HG03045 (cell line): ENCODE data around the gene AMN1.
"Not testable (repeated sequence)": the region's sequence is repeated elsewhere in the genome, so short reads cannot be mapped to it uniquely, and the experiment has no call there.

Experiments
- ATAC-seq: cut with Tn5 transposase; IDR thresholded peaks from one replicate; pipeline ENCODE4 v1.9.1; 2021; ENCODE audit warnings: mild to moderate bottlenecking, moderate library complexity; ENCODE audit not compliant: unreplicated experiment

AMN1 gene

DNA sequence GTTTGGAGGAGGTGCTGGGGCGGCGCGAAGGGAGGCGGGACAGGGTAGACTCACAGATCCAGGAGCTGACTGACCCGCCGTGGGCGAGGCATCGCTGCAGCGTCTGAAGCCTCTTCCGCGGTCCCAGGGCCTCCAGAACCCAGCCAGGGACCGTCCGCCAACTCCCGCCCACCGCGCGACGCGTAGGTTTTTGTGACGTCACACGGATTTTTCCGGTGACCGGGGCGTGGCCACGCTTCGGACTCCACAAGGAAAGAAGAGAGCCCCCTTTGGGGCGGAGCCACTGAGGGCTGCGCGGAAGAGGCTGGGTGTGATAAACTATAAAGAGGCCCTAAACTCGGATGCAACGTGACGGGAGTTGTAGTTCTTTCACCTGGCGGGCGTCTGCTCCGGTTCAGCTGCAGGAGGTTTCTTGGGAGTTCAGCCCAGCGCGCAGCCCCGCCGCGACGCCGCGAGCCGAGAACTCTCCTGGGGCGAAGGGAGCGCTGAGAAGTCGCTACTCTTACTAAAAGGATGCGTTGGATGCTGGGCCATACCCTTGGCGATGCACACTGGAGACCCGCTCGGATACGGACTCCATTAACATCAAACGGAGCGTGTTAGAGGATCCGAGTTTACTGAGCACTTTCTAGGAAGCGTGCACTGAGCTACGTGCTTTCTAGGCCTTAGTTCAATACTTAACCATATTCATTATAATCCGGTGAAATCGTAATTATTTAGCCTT lies at the start of gene AMN1:
AMN1 (minus strand) TSS at position 105 of the 724 bp plus-strand sequence; CDS start at position 92, 13 bp downstream.
- ATAC-seq = peak; percentile 97

DNA sequence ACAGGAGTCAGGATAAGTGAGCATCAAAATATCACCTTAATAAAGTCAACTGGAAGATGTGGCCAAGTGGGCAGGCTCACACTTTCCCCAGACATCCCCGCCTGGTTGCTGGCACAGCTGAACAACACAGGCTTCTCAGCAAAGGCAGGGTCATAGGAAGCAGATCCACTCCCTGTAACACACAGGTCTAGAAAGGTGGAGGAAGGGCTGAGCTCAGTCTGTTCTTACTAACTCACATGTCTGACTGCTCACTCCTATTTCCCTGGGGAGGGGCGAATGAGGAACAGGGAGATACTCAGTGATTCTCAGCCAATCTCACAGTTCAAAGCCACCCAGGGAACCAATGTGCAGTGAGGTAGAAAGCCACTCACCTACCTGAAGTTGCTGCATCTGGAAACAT lies 45.0 kb upstream of the AMN1 start:
- no peak for ATAC-seq

DNA sequence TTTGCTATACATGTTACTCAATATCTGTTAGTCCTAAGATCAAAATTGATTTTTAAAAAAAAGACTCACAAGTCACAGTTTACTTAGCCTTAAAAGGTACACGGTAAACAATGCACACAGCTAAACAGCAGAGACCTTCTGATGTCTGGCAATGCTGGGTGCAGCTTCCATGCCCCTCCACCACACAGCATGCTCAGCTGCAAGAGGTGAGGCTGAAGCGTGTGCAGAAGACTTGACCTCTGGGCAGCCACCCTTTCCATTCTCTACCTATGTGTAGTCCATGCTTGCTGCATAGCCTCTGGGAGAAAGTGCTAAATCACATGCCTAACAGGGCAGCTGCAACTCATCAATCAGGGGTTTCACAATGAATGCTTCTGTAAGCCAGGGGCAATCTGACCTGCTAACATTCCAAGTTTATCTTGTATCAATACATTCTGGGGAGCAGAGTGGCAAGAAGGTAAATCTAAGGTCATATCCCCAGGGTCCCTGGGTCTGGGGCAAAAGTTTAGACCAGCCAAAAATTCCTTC lies 44.5 kb upstream of the AMN1 start:
- no peak for ATAC-seq

DNA sequence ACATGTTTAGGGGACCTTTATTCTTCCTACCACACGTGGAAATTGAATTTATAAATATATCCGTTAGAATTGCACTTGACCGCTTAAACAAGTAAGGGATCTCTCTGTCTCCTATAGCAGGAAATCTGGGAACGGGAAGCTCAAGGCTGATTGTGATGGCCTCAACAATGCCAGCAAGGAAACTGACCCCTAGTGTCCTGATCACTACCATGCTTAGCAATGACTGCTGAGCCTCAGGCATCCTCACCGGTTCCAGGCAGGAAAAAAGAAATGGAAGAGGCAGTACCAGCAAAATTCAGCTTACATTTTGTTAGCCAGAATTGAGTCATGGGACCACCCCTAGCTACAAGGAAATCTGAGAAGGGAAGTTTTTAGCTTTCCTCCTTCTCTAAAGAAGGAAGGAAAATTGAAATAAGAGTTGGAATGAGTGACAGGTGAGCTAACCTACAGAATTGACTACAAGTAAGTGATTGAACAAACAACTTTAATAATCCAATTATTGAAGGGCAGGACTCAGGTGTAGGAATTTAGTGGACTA lies 43.9 kb upstream of the AMN1 start:
- no peak for ATAC-seq

DNA sequence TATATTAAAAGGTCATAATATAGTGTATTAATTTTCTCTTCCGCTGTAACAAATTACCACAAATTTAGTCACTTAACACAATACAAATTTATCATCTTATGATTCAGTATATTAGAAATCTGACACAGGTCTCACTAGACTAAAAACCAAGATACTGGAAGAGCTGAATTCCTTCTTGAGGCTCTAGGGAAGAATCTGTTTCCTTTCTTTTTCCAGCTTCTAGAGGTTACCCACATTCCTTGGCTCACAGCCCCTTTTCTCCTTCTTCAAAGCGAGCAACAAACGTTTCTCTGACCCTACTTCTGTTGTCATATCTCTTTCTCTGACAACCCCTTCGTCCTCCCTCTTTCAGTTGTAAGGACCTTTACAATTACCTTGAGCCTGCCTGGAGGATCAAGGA lies 43.4 kb upstream of the AMN1 start:
- no peak for ATAC-seq

DNA sequence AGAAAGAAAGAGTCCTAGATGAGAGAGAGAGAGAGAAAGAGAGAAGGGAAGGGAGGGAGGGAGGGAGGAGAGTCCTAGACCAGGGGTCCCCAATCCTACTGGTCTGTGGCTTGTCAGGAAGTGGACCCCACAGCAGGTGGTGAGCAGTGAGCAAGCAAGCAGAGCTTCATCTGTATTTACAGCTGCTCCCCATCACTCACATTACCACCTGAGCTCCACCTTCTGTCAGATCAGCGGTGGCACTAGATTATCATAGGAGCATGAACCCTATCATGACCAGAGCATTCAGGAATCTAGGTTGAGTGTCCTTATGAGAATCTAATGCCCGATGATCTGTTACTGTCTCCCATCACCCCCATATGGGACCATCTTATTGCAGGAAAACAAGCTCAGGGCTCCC lies 39.2 kb upstream of the AMN1 start:
- no peak for ATAC-seq

DNA sequence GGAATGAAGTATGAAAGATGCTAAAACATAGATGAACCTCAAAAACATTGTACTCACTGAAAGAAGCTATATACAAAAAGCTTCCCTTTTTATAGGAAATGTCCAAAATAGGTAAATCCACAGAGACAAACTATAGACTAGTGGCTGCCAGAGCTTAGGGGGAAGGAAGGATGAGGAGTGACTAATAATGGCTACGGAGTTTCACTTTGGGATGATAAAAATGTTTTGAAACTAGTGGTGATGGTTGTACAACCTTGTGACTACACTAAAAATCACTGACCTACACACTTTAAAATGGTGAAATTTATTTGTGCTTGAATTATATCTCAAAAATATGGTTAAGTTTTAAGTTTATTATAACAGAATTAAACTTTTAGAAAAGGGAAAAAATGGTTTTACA lies 37.1 kb upstream of the AMN1 start:
- ATAC-seq = no peak

DNA sequence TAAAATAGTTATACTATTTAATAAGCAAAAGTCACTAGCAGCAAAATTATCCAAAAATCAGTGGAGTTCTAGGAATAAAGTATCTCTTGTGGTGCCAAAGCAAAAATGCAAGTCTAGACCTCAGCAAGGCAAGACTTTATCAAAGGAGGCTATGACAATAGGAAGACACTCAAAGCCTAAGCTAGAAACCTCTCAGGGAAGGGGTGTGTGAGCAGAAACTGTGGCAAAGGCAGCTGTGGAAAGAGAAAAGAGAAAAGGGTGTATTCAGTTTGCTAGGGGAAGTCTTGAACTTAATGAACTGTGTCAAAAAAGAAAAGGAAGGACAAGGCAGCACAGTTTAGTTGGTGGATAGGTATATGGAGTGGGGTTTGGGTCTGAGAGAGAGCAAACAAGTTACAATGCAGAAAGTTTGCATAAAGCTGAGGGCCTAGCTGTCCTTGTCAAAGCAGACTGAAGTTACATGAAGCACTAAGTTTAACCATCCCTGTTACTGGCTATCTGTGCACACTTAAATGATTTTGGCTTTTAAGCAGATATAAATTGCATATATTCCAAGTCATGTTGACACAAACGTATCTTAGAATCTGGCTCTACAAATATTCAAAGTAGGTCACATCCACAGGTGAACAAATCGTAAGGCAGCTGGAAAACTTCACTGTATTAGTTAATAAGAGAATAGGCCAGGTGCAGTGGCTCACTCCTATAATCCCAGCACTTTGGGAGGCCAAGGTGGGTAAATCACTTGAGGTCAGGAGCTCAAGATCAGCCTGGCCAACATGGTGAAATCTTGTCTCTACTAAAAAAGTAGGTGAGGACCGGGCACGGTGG lies 31.0 kb upstream of the AMN1 start:
- ATAC-seq = no peak

DNA sequence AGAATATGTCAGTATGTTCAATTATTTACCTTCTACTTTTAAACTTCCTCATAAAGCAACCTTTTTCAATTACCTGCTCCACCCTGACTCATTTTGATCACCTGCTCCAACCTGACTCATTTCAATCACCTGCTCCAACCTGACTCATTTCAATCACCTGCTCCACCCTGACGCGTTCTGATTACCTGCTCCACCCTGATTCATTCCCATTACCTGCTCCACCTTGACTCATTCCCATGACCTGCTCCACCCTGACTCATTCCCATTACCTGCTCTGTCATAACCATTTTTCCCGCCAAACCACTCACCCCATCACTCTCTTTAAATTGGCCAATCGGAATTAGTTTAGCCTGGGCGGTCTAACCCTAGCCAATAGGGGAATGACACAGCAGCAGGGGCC lies 29.5 kb upstream of the AMN1 start:
- not testable (repeated sequence) for ATAC-seq

DNA sequence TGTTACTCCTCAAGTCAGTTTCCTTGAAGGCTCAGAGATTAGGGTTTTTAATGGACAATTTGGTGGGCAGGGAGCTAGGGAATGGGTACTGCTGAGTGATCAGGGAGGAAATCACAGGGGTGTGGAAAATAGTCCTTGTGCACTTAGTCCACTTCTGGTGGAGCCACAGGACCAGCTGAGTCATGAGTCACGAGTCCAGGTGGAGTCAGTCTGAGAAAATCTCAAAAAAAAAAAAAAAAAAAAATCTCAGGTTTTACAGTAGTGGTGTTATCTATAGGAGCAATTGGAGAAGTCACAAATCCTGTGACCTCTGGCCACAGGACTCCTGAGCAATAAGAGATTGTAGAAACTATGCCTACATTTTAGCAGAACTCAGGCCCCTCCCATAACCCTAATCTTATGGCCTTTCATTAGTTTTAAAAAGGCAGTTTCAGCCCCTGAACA lies 28.2 kb upstream of the AMN1 start:
- ATAC-seq = no peak

DNA sequence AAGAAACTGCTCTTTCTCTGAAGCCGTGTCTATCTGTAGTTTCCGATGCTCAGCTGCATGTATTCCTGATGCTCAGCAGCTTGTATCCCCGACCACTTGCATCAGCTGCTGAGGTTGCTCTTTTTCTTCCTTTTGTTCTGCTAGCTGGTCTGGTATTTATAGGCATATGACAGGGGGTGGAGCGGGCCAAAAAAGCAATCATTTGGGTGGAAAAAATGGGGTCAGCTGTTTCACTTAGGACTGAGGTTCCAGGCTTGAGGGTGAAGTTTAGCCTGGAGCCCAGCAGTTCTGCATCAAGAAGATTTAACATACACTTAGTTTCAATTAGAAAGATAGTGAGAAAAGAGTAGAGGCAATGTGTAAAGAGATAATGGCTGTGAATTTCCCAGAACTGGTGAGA lies 23.6 kb upstream of the AMN1 start:
- no peak for ATAC-seq

DNA sequence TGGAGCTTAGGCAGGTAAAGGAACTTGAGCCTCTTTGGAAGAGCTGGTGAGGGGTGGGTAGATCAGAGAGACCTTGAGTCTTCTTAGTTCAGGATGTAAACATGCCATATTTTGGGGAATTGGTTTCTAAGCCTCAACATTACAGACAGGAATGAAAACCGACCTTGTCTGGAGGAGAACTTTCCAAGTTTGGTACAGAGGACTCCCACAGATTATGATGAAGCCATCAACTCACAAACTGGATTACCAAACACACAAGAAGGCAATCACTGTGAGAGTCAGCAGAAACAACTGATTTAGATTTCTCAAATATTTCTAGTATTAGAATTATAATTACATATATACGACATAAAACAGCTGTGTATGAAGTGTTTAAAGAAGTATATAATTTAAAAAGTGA lies 22.3 kb upstream of the AMN1 start:
- ATAC-seq = no peak

DNA sequence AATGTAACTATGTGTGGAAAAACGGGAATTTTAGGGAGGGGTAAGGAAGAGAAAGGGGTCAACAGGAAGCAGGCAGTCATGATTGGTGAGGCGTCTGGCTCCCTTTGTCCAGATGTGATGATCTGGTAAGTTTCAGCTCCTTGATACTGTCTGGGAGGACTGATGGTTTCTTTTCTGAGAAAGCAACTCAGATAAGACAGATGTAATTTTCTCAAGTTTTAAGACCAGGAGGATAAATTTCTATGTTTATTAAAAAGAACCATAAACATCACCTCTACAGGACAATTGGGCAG lies 21.9 kb upstream of the AMN1 start:
- ATAC-seq = no peak

DNA sequence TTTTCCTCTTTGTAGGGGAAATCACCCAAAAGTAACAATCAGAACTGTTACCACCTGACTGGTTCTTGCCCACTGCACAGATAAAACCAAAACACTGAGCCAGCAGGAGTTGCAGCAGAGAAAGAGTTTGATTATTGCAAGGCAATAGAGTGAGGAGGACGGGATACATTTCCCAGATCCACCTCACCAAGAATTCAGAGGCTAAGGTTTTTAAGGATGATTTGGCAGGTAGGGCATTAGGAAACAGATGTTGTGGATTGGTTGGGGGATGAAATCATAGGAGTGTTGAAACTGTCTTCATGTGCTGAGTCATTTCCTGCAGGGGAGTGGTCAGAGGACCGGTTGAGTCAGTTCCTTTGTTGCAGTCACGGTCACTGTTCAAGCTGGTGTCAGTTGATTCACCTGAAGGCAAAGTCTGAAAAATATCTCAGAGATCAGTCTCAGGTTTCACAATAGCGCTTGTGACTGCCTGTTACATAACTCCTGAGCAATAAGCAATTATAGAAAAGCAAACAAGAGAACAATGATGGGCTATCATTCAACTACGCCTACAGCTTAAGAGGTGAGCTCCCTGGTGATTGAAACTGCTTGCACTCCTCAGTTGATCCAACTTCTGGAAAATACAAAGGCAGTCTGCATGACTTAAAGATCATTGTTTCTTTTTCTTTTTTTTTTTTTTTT lies 20.3 kb upstream of the AMN1 start:
- peak; percentile 88 for ATAC-seq

DNA sequence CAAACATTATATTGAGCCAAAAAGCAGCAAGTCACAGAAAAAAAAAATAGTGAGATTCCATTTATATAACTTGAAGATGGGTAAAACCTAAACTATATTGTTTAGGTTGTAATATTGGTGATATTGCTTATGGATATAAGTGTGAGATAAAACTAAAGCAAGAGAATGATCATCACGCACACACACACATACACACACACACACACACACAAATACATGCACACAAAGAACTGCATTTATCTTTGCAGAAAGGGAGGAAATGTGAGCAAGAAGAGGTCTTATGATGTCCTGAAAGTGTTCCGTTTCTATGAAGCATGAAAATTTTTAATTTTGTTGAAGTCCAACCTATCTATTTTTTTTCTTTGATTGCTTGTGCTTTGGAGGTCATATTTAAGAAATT lies 16.4 kb upstream of the AMN1 start:
- ATAC-seq = no peak

DNA sequence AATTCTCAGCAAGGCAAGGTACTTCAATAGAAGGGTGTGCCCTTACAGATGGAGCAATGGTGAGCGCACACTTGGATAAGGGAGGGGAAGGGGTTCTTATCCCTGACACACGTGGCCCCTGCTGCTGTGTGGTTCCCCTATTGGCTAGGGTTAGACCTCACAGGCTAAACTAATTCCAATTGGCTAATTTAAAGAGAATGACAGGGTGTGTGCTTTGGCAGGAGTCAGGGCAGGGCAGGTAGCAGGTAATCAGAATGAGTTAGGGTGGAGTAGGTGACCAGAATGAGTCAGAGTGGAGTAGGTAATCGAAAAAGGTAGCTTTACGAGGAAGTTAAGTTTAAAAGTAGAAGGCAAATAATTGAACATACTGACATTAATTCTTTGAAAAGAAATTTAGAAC lies 15.5 kb upstream of the AMN1 start:
- not testable (repeated sequence) for ATAC-seq

DNA sequence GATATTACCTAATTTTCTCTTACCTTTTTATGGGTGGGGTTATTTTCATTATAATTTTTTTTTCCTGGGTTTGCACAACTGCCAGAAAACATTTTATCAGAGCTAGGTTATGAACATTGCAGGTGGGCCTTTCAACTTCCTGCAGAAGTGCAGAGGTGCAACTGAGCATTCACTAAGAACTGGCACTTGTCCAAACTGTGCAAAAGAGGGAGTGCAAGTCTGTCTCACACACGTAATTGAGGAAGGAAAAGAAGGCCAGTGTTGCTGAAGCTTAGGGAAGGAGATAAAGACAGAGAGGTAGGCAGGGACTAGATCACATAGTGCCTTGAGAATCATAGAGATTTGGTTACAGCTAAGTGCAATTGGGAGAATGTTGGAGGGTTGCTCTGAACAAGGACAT lies 14.1 kb upstream of the AMN1 start:
- ATAC-seq = no peak

DNA sequence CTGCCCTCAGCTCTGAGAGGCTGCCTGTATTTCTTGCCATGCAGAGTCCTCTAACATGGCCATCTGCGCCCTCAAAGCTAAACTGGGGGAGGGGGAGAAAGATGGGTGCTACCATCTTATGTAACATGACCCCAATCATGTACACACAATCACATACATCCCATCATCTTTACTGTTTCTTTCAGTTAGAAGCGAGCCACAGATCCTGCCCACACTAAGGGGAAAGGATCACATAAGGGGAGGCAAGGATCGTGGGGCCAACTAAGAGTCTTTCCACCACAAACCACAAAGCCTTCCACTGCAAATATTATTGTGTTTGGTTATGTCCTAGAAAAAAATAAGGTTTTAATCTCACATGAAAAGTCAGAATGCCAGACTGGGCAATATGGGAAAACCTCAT lies 11.8 kb upstream of the AMN1 start:
- no peak for ATAC-seq

DNA sequence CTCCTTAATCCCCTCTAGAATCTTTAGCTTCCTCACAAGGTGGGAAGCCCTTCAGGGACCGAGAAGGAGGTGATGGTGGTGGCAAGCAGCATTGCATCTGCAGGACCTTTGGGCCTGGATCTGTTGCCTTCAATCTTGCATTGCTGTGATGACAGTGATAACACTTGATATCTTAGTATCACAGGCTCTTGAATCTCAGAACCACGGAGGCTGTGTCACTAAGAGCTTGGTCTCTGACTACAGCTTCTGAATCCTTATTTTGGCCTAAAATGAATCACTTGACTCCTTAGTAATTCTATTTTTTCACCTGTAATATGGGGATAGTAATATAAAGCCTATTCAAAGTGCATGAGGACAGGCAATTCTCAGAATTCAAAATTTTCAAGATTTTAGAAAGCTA lies 8.9 kb upstream of the AMN1 start:
- ATAC-seq = no peak

DNA sequence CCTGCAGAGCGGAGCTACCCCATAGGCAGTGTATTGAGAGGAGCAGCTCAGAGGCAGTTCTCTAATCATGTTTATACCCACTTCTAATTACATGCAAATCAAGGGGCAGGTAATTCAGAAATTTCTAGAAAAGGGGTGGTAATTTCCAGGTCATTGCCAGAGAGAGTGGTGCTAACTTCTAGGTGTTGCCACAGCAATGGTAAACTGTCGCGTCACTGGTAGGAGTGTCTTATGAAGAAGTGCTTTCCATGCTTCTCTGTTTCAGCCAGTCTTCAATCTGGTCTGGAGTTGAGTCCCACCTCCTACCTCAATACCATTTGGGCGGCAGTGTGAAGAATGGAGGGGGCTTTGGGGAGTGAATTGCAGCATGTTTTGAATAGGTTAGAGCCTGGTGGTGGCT lies 8.5 kb upstream of the AMN1 start:
- no peak for ATAC-seq

DNA sequence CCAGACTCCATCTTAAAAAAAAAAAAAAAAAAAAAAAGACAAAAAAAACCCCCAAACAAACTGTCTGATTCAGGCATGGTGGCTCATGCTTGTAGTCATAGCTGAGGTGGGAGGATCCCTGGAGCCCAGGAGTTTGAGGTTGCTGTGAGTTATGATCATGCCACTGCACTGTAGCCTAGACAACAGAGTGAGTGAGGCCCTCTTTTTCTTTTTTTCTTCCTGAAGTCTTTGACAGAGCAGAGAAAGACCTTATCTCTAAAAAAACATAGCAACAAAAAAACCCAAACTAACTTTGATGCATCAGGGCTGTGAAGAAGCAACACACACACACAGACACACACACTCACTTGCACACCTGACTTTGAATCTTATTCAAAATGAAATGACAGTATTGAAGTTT lies 7.7 kb upstream of the AMN1 start:
- no peak for ATAC-seq
